Spleen (tissue), 11 donors: ENCODE measurements around the gene ERICH4. TPM values are rescaled to one million over a fixed set of nuclear protein-coding genes. Genes with fewer than 3 reads are reported as not detected.

Source experiments
- DNase-seq: peaks from one replicate; pipeline ENCODE4 v3.0.0-alpha.2; 2020
- H3K27ac ChIP-seq, 8 donors: fragments of 200-600 bp; sonication (generic) in 7 of 8; 1 replicate in 4 of 8; 2 replicates in 4 of 8; pipeline versions ENCODE4 v1.5.0 to v1.8.0; 2016 to 2021; ENCODE audit warnings: inconsistent platforms in 4 of 8, mild to moderate bottlenecking in 4 of 8, moderate library complexity in 1 of 8
- H3K27me3 ChIP-seq, 7 donors: fragments of 200-600 bp; sonication (generic) in 6 of 7; replicated peaks in 1 of 7; 1 replicate in 4 of 7; 2 replicates in 3 of 7; pipeline versions ENCODE4 v1.5.0 to v1.8.0; 2016 to 2021; ENCODE audit warnings: inconsistent platforms in 3 of 7, mild to moderate bottlenecking in 1 of 7
- H3K36me3 ChIP-seq, 6 donors: fragments of 200-600 bp; sonication (generic) in 5 of 6; 1 replicate in 4 of 6; 2 replicates in 2 of 6; pipeline versions ENCODE4 v1.5.0 to v1.8.0; 2016 to 2021; ENCODE audit warnings: inconsistent platforms in 2 of 6
- H3K4me1 ChIP-seq, 6 donors: fragments of 200-600 bp; sonication (generic) in 5 of 6; 1 replicate in 3 of 6; 2 replicates in 3 of 6; pipeline versions ENCODE4 v1.5.0 to v1.8.0; 2016 to 2021; ENCODE audit warnings: inconsistent platforms in 3 of 6
- H3K4me3 ChIP-seq, 8 donors: fragments of 200-600 bp; sonication (generic) in 7 of 8; 1 replicate in 4 of 8; 2 replicates in 4 of 8; pipeline versions ENCODE4 v1.5.0 to v1.8.0; 2016 to 2021; ENCODE audit warnings: inconsistent platforms in 4 of 8, mild to moderate bottlenecking in 4 of 8, moderate library complexity in 2 of 8
- H3K9me3 ChIP-seq, 8 donors: fragments of 200-600 bp; sonication (generic) in 7 of 8; 1 replicate in 4 of 8; 2 replicates in 4 of 8; pipeline versions ENCODE4 v1.5.0 to v1.8.0; 2016 to 2021; ENCODE audit warnings: inconsistent platforms in 4 of 8
- CTCF ChIP-seq, 11 experiments: fragments of 200-600 bp in 7 of 11; fragments of 450-650 bp in 4 of 11; sonication (generic) in 4 of 11; IDR thresholded peaks in 8 of 11; conservative IDR thresholded peaks in 3 of 11; 1 replicate in 7 of 11; 2 replicates in 4 of 11; pipeline versions ENCODE4 v1.4.0 to v1.8.0; 2016 to 2021; ENCODE audit warnings: antibody characterized with exemption in 11 of 11, inconsistent platforms in 4 of 11, mild to moderate bottlenecking in 1 of 11
- POLR2A ChIP-seq, 3 donors: fragments of 450-650 bp; IDR thresholded peaks; one replicate each; pipeline ENCODE4 v1.5.1; 2017; ENCODE audit warnings: antibody characterized with exemption in 3 of 3, mild to moderate bottlenecking in 1 of 3
- POLR2AphosphoS5 ChIP-seq, 3 donors: sonication (generic); formaldehyde crosslinking; IDR thresholded peaks; one replicate each; pipeline ENCODE4 v1.5.1; 2017; ENCODE audit warnings: antibody characterized with exemption in 3 of 3
- WGBS, 5 donors: extraction: QIAGEN DNeasy Blood & Tissue Kit in 3 of 5; methylation state at CpG; one replicate each; pipeline versions ENCODE4 v1.1.5 to v1.1.7; 2013 to 2018; 5-methylcytosine and 5-hydroxymethylcytosine counted together
- intact Hi-C: fragments of 100-400 bp; cut with DNase I; formaldehyde crosslinking; loops from one replicate; pipeline ENCODE4 v1.15.0; 2023; ENCODE audit warnings: low total_unique reads
- polyA plus RNA-seq, 3 donors: library from polyadenylated mRNA; stranded (reverse); fragments of 200-250 nt; gene quantifications; one replicate each; pipeline ENCODE4 v1.2.1, GENCODE V29; 2013
- total RNA-seq, 7 donors: library from RNA; depleted of rRNA in 3 of 7; stranded (reverse); fragments of >200 nt in 3 of 7; fragmentation: NEBNext Ultra II Directional in 4 of 7; extraction: Animal tissue kit (Norgen Biotek cat#: 25700) in 4 of 7; gene quantifications; one replicate each; pipeline versions ENCODE4 v1.1.0 to v1.2.1, GENCODE V29; 2016 to 2021
- donor health status: healthy with polysubstance abuse.
- donor health status: DM: no; HTN: no; CAD: no; lungs with moderate emphysema.
- donor health status: DM: no; HTN: no; CAD: no.
- donor health status: Bipolar disorder and iron deficiency.
- donor health status: healthy.
- donor health status: DM: no; HTN: no; CAD: no.
- donor health status: DM: yes; HTN: yes; CAD: no.

ERICH4 gene
- total and polyA plus RNA-seq, 10 donors, result 0.65 TPM; not detected in 9

- Histone ChIP-seq H3K27ac (no peak overlapping the region), H3K27me3 (no peaks in the 10 kb centered on the region), H3K36me3 (peaks cover 0 to 34% (median 2%) of the 10 kb centered on the region in 6 donors), H3K4me1 (peaks cover 14 to 79% (median 42%) of the 10 kb centered on the region in 6 donors), H3K9me3 (no peaks in the 10 kb centered on the region), H3K4me3 (no peak overlapping the region)
- WGBS, 5 donors, result 67 to 73% (median 69%) methylated on average over 4 of the region's 4 CpGs
- TF ChIP-seq POLR2A (IDR thresholded peaks at IDR 0.05) (no peak), POLR2AphosphoS5 (IDR thresholded peaks at IDR 0.05) (no peak), CTCF (IDR thresholded peaks at IDR 0.05 in 8 of 11, conservative IDR thresholded peaks at IDR 0.05 in 3 of 11) (no peak)
- intact Hi-C loops, result no loop called here
- no peak for DNase-seq
Measured at GRCh38 chr19:41401483-41401882, 41.5 kb upstream of the ERICH4 start.

- intact Hi-C loops, result no loop called here
- Histone ChIP-seq H3K27ac (no peak overlapping the region), H3K27me3 (no peaks in the 10 kb centered on the region), H3K4me1 (peaks cover 12 to 79% (median 39%) of the 10 kb centered on the region in 6 donors), H3K36me3 (peaks cover 0 to 34% (median 2%) of the 10 kb centered on the region in 6 donors), H3K4me3 (no peak overlapping the region), H3K9me3 (no peaks in the 10 kb centered on the region)
- WGBS, 5 donors, result 79 to 88% (median 80%) methylated on average over 3 of the region's 3 CpGs
- no peak for DNase-seq
- TF ChIP-seq CTCF (IDR thresholded peaks at IDR 0.05 in 8 of 11, conservative IDR thresholded peaks at IDR 0.05 in 3 of 11) (no peak), POLR2AphosphoS5 (IDR thresholded peaks at IDR 0.05) (no peak), POLR2A (IDR thresholded peaks at IDR 0.05) (no peak)
Measured at GRCh38 chr19:41402010-41402409, 40.9 kb upstream of the ERICH4 start.

GRCh38 chr19:41403181-41403970 lies 39.6 kb upstream of the ERICH4 start:
- no peak overlapping the region for H3K4me3 ChIP-seq
- H3K27me3 ChIP-seq, result no peaks in the 10 kb centered on the region
- peaks cover 0 to 34% (median 2%) of the 10 kb centered on the region in 6 donors for H3K36me3 ChIP-seq
- no peak for DNase-seq
- WGBS, 5 donors, result 60 to 67% (median 64%) methylated on average over 12 of the region's 12 CpGs
- no peak overlapping the region for H3K27ac ChIP-seq
- H3K4me1 ChIP-seq, result peaks cover 9 to 85% (median 37%) of the 10 kb centered on the region in 6 donors
- no peaks in the 10 kb centered on the region for H3K9me3 ChIP-seq
- intact Hi-C loops, result no loop called here
- TF ChIP-seq POLR2A (IDR thresholded peaks at IDR 0.05) (no peak), POLR2AphosphoS5 (IDR thresholded peaks at IDR 0.05) (no peak), CTCF (IDR thresholded peaks at IDR 0.05 in 8 of 11, conservative IDR thresholded peaks at IDR 0.05 in 3 of 11) (no peak)

GRCh38 chr19:41405776-41406175 lies 37.2 kb upstream of the ERICH4 start:
- 54 to 79% (median 77%) methylated on average over 5 to 6 of the region's 6 CpGs for WGBS, 5 donors
- TF ChIP-seq CTCF (IDR thresholded peaks at IDR 0.05 in 8 of 11, conservative IDR thresholded peaks at IDR 0.05 in 3 of 11), result no peak
- peak in 1 of 3 donors; percentile 33 for TF ChIP-seq POLR2AphosphoS5 (IDR thresholded peaks at IDR 0.05)
- no peak for DNase-seq
- no peaks in the 10 kb centered on the region for H3K27me3 ChIP-seq
- no peak overlapping the region for H3K4me3 ChIP-seq
- peaks cover 0 to 39% (median 3%) of the 10 kb centered on the region in 6 donors for H3K36me3 ChIP-seq
- peak overlapping the region in 3 of 8 donors; percentile 39 to 88 (median 62) for H3K27ac ChIP-seq
- intact Hi-C loops, result no loop called here
- no peaks in the 10 kb centered on the region for H3K9me3 ChIP-seq
- peaks cover 4 to 87% (median 41%) of the 10 kb centered on the region in 6 donors for H3K4me1 ChIP-seq
